GM18498 (cell line): ENCODE results near the gene RERE.
"Not testable (repeated sequence)": the region's sequence is repeated elsewhere in the genome, so short reads cannot be mapped to it uniquely, and the experiment has no call there.

Experiments
- ATAC-seq: cut with Tn5 transposase; IDR thresholded peaks from one replicate; pipeline ENCODE4 v1.9.1; 2021; ENCODE audit warnings: mild to moderate bottlenecking, moderate library complexity; ENCODE audit not compliant: unreplicated experiment

The RERE gene

DNA sequence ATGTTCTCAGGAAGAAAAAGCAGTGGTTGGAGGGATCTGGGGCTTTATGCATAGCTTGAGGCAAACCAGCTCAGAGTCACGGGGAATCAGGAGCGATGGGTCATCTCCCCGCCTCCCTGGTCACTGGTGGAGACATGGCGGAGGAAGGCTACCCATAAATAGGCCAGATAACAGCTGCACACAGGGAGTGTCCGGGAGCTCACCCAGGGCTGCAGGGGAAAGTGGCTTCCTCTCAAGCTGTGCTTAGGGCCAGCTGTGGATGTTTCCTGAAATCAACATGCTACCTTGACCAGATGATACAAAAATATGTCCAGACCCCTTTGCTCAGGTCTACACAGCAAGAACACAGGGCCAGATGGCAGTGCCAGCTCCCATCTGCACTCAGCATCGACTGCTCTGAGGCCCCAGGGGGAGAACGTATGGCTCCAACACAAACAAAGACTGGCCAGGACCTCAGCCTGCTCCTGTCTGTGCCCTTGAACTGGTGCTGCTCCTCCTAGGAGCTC, 27.1 kb upstream of the RERE start:
- no peak for ATAC-seq

DNA sequence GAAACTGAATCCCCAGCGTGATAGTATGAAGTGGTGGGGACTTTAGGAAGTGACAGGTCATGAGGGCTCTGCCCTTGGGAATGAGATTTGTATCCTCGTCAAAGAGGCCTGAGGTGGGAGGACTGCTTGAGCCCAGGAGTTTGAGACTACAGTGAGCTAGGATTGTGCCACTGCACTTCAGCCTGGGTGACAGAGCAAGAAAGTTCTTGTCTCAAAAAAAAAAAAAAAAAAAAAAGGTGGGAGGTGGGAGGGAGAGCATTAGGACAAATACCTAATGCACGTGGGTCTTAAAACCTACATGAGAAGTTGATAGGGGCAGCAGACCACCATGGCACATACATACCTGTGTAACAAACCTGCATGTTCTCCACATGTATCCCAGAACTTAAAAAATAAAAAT, 24.0 kb upstream of the RERE start:
- ATAC-seq = no peak

DNA sequence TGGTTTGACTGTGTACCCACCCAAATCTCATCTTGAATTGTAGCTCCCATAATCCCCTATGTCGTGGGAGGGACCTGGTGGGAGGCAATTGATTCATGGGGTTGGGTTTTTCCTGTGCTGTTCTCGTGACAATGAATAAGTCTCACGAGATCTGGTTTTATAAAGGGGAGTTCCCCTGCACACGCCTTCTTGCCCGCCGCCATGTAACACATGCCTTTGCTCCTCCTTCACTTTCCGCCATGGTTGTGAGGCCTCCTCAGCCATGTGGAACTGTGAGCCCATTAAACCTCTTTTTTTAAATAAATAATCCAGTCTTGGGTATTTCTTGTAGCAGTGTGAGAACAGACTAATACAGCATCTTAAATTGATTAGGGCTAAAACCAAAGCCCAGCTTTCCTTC, 22.6 kb upstream of the RERE start:
- ATAC-seq = no peak

DNA sequence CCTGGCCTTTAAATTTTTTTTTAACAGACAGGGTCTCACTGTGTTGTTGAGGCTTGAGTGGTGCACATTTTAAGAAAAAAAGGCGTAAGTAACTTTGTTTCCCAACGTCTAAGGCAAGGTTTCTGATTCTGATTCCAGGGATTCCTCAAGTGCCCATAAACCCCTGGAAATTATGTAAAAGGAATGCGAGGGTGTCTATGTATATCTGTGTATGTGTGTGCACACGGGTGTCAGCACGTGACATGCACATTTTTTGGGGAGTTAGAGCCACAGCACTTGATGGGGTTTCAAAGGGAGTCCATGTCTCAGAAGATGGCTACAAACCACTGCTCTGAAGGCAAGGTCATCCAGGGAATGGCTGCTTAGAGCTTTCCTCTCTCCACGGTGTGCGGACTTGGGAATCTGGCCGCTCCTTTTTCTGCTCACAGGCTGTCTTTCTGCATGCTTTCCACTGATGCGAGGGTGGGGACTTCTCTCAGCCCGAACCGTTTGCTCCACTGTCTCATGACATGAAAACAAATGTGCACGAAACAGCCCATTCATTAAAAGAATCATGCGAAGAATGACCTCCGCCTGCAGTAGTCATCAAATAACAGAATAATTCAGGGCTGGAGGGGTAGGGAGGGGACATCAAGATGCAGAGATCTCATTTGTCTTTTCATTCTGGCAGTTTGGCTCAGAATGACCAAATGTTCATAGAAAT, 18.7 kb upstream of the RERE start:
- no peak for ATAC-seq

DNA sequence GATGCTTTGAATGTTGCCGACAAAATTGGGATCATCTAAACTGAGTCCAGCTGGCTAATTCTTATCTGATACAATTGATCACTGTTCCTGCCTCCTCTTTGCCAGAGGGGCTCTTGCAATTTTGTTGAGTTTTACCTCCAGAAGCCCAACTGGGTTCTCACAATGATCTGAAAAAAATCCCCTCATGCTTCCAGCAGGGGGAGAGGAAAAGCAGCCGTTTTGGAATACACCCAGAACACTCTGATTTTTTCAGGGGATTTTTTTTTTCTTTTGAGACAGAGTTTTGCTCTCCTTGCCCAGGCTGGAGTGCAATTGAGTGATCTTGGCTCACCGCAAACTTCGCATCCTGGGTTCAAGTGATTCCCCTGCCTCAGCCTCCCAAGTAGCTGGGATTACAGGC, 13.9 kb upstream of the RERE start:
- no peak for ATAC-seq

DNA sequence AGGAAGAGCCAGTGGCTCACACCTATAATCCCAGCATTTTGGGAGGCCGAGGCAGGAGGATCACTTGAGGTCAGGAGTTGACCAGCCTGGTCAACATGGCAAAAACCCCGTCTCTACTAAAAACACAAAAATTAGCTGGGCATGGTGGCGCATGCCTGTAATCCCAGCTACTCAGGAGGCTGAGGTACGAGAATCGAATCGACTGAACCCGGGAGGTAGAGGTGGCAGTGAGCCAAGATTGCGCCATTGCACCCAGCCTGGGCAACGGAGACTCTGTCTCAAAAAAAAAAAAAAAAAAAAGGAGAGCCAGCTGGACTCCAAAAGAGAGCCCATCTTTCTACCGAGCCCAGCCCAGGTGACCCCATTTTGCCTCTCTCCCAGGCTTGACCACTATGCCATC, 13.3 kb upstream of the RERE start:
- ATAC-seq = not testable (repeated sequence)

DNA sequence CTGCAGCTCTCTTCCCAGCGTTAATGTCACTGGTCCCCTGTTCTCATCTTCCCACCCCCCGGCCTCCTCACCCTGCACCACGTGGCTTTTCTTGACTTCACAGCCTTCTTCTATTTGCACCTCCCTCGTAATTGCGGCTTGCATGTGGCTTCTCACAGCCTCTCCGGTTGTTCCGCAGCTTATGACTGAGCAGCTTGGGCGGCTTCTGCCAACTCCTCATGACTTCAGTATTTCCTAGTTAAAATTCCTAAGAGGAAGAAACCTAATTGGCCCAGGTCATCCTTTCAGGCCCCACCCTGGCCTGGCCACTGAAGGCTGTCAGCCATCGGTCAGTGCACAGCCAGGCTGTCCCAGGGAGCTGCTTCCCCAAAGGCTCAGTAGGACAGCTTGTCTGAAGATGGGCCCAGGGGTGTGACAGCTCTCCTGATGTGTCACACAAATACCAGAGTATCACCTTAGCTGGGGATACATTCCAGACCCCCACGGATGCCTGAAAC, 8.6 kb upstream of the RERE start:
- ATAC-seq = no peak

DNA sequence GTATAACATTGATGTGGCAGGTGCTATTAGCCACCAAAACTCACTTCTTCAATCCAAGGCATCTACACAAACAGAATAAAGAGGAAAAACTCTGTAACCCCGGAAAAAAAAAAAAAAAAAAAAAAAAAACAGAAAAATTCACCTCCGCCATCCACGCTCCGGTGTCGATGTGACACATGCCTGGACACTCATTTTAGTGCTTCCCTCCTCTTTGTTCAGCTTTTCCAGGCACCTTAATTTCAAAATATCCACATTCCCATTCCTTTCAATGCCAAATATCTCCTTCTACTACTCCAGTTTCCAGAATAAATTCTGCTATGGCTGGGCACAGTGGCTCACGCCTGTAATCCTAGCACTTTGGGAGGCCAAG, 5.8 kb upstream of the RERE start:
- ATAC-seq = no peak

DNA sequence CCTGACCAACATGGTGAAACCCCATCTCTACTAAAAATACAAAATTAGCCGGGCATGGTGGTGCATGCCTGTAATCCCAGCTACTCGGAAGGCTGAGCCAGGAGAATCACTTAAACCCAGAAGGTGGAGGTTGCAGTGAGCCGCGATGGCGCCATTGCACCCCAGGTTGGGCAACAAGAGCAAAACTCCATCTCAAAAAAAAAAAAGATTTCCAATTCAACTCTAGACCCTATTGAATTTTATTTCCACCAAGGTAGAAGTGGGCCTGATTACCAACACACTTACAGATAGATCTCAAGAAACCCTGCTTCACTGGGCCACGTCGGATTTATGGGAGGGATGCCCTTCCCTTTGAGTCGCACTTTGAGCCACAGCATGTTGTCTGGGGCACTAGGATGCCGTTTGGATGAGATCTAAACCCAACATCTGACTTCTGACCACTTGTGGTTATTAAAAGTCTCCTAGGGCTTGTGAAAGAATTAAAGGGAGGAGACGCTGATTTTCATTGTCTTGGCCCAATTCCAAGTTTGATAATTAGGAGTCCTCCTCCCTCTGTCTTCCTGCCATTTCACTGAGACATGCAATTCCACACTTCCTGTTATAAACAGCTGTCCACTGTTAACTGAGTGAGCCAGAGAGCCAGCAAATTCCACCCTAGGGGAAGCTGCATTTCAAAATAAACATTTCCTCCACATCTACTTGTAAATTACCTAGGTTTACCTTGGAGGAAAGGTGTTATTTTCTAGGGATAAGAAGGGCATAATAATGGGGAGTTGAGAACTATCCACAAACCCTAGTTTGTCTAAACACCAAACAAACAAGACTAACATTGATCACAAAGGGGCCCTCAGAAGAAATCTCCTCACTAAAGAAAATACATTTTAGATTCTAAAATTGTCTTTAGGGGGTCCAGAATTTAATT, 5.2 kb upstream of the RERE start:
- ATAC-seq = no peak

DNA sequence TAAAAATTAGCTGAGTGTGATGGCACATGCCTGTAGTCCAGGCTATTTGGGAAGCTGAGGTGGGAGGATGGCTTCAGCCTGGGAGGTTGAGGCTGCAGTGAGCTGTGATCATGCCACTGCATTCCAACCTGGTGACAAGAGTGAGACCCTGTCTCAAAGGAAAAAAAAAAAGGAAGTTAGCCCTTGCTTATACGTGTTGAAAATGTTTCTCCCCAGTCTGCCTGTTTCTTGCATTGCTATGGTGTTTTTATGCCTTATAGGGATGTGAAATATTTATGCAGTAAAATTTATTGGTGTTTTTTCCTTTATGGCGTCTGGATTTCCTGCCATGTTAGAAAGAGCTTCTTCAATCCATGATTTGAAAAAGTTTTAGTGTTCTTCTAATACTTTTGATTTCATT, 3.6 kb upstream of the RERE start:
- no peak for ATAC-seq

DNA sequence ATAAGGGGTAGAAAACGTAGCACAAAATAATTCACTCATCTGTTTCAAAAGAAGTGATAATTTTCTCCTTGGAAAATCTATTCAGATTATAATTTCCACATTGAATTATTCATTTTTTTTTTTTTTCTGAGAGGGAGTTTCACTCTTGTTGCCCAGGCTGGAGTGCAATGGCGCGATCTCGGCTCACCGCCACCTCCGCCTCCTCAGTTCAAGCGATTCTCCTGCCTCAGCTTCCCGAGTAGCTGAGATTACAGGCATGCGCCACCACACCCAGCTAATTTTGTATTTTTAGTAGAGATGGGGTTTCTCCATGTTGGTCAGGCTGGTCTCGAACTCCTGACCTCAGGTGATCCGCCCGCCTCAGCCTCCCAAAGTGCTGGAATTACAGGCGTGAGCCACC, 1.3 kb upstream of the RERE start:
- not testable (repeated sequence) for ATAC-seq

DNA sequence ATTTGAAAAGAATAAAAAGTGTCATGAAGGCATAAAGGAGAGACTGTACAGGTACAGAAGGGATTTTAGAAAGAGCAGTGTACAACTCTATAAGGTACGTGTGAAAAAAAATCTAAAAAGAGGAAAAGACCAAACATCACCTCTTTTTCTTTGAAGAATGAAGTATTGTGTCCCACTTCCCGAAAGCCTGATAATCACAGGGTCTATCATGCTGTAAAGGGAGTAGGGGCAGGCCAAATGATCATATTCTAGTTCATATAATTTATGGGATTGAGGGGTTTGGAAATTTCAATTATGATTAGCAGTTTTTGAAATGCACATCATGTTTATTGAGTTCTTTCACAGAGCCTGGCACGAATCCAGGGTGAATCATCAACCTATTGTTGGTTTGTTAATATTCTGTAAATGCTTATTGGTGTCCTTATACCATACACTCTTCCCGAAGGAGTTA, 910 bp upstream of the RERE start:
- ATAC-seq = no peak

DNA sequence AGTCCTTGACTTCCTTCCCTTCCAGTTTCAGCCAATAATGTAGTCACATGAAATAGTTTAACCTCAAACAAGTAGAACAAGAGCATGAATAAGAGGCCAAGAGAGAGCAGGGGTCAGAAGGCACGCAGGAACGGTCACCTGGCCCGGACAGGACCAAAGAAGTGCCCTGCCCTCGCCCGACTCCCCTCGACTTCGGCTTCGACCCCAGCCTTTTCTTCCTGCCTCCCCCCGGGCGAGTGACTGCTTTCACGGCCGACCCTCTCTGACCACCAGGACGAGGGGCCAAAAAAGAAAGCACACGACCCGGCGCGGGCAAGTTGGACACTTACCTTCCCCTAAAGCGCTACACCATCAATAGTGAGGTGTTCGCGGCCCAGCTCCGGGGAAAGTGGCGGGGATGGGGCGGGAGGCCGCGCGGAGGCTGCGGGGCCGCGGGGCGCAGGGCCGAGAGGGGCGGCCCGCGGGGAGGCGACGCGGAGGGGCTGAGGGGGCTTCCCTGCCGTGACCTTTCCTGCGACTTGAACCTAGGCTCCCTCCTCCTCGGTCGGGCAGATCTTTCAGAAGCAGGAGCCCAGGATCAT, 519 bp downstream of the RERE start:
- peak; percentile 24 for ATAC-seq

DNA sequence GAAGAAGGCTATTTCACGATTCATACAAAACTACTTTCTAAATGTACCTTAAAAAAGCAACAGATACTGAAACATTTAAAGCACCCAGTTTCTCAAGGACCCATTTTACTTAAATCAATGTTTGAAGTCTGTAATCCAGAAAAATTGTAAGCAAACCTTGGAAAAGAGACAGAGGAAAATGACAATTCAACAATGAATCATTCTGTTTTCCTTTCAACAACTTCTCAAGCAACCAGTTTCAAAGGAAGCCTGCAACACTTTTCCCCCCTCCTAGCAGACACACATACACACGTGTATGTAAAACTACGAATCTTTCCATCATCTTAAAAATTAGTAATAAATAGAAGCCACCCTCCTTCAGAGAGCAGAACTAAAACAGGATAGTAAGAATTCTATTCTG, 1.2 kb downstream of the RERE start:
- ATAC-seq = no peak

DNA sequence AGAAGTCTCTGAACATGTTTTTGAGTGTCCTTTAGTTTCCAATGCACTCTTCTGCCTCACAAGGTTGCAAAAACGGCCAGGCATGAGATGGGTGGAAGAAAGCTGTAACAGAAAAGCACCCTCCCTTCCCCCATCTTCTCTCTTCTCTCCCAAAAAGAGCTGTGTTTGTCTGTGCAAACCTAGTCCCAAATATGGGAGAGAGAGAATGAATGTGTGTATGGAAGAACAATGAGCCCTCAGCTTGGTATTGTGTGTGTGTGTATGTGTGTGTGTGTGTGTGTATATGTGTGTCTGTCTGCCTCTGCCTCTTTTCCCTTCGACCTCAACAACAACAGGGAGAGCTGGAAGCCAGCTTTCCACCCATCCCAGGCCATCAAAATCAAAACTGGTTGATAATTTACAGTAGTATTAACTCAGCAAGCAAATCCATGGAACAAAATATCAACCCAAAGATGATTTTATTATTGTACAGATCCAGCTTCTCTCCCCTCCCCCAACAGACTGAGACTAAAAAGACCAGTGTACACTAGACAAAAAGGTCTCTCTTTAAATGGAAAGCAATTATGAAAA, 1.8 kb downstream of the RERE start:
- ATAC-seq = no peak

DNA sequence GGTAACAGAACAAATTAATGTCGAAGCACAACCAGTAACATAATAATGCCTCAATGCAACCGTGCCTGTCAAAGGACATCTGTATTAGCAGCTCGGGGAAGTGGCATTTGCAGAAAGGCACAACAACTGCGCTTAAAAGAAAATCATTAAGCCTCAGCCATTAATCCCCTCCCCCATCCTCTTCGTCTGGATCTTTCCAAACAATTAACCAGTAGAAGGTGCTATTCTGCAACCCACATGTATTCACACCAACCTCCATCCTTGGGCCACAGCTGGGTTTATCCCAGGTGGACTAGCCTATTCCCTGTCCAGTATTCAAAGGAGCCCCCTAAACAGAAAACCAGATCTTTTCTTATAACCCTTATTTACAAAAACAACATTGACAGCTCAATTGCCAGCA, 2.6 kb downstream of the RERE start:
- ATAC-seq = no peak

DNA sequence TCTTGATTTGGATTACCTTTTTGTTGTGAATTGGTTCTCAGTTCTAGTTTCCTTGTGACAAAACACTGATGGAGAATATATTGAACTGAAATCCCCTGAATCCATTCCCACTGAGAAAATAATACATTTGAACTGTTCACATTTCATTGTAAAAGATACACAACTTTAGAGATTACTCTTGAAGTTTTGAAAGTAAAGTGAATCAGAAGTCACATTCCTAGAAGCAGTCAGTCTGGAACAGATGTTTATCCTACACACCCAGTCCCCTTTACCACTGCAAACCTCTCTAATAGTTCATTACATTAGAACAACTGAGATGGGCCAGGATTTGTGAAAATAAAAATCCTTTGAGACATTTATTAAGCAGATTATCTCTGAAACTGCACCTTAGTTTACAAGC, 3.4 kb downstream of the RERE start:
- ATAC-seq = no peak

DNA sequence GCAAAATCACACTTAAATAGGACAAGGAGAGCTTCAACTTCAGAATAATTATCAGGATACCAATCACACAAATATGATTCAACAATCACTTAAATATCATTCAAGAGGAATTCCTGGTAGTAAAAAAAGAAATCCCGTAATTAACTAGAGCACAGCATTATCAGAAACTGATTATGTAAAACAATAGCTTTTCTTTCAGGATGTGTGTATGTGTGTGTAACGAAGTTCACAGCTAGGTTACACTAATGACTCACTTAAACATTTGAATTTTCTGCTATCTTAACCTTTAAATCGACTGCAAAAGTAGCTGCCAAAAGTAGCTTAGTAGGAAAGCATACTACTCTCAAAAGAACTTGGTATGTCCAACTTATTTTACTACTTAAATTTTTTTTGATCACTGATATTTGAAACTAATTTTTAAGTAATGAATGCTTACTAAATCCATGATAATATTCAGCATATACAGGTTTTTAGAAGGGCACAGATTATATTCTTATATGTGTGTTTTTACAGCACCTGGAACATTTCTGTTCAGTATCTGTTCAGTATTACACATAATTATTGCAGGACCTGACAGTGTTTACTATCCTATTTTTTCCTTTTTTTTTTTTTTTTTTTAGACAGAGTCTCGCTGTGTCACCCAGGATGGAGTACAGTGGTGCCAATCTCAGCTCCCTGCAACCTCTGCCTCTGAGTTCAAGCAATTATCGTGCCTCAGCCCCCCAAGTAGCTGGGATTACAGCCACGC, 4.2 kb downstream of the RERE start:
- ATAC-seq = no peak

DNA sequence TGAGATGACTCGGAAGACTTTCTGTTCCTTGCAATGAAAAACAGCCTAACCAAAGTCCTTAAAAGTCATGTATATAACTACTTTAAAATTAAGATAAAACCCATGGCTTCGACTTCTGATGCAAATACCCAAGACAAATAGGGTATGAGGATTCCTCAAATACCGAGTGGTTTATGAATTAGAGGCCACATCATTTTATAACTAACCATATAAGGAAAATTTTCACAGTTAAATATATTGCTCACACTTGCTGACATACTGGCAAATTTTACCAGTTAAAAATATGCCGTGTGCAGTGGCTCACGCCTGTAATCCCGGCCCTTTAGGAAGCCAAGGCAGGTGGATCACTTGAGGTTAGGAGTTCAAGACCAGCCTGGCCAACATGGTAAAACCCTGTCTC, 5.4 kb downstream of the RERE start:
- no peak for ATAC-seq

DNA sequence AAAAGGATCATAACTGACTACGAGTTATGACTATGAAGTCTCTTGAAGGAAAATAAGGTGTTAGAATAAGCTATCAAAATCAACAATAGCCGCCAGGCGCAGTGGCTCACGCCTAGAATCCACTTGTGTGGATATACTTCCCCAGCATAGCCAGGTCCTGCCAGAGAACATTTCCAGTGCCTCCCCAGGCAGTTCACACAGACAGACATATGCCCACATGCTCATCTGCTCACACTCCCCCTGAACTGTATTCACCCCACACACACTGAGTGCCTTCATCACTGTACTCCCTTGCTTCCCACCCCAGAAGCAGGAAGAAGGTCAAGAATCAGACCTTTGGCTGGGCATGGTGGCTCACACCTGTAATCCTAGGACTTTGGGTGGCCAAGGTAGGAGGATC, 6.5 kb downstream of the RERE start:
- no peak for ATAC-seq

DNA sequence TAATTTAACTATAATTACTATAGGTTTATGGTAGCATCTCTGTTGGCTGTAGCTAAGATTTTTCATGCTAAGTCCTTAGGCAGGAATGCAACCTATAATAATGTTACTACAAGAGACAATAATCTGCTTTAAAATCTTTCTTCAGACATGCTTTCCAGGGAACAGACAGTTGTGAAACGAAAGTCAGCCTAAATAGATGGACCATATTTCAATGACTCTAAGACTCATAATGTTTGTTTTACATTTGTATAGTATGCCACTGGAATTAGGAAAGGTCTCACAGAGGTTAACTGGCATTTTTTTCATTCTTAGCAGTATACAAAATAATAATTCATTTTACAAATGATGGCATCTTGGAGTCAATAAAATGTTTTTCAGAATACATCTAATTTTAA, 8.1 kb downstream of the RERE start:
- no peak for ATAC-seq
